HG03432 (cell line): ENCODE results near the gene P4HA2.
A peak's percentile ranks its signal among the peaks of the same experiment; 100 is the strongest.

Source experiments
- ATAC-seq: cut with Tn5 transposase; IDR thresholded peaks from one replicate; pipeline ENCODE4 v1.9.1; 2021; ENCODE audit warnings: mild to moderate bottlenecking, moderate library complexity; ENCODE audit not compliant: unreplicated experiment

The P4HA2 gene

GRCh38 chr5:132227485-132228240 is at the start of gene P4HA2:
P4HA2 (minus strand) TSS chr5:132227853; CDS start chr5:132218626, 9,227 bp downstream.
- ATAC-seq = peak; percentile 93

- ATAC-seq = no peak
Measured at GRCh38 chr5:132277256-132277655, 49.6 kb upstream of the P4HA2 start.

- no peak for ATAC-seq
Measured at GRCh38 chr5:132275367-132276220, 47.9 kb upstream of the P4HA2 start.

DNA sequence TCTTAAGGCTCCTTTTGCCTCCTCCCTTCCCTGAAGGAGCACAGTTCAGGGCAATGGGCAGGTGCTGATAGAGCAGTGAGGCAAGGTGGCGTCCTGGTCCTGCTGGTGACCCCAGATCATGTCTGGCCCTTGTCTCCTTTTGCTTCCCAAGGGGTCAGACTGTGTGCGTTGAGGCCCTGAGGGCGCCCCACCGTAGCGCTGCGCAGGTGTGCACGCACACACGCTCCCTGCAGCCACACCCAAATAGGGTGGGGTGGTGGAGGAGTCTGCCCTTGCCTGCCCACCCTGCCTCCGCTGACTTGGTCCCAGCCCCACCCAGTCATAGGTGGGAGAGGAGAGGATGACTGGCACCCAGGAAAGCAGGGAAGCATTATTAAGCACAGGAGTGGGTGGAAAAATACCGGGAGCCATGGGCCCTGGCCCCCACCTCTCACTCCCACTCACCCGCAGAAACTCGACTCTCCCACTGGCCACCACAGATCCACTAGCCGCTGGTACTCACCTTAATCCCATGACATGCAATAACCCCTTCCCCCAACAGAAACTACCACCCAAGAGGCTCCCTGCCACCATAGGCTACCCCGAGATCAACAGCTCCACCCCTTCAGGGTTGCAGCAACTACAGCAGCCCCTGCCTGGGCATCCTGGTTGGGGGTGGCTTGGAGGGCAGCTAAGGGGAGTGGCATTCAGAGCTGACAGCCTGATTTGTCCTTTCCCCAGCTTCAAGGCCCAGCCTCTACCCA is 46.6 kb upstream of the P4HA2 start:
- no peak for ATAC-seq

DNA sequence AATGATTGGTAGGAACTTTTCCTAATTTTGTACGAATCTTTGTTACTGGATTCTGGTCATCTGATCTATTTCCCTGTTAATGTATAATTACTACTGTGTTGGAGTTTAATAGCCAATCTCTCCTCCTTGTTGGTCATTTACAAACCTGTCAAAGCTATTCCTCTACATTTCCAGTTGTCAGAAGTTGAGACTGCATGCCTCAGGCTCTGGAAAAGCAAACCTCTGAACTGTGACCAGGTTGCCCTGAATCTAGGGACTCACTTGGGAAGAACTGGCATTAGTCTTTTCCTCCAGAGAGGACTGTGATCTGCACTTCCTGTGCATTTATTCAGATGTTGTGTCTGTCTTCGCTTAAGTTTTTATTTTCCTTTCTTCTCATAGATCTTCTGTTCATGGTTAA is 46.0 kb upstream of the P4HA2 start:
- no peak for ATAC-seq

- no peak for ATAC-seq
Measured at GRCh38 chr5:132272311-132273210, 44.9 kb upstream of the P4HA2 start.

DNA sequence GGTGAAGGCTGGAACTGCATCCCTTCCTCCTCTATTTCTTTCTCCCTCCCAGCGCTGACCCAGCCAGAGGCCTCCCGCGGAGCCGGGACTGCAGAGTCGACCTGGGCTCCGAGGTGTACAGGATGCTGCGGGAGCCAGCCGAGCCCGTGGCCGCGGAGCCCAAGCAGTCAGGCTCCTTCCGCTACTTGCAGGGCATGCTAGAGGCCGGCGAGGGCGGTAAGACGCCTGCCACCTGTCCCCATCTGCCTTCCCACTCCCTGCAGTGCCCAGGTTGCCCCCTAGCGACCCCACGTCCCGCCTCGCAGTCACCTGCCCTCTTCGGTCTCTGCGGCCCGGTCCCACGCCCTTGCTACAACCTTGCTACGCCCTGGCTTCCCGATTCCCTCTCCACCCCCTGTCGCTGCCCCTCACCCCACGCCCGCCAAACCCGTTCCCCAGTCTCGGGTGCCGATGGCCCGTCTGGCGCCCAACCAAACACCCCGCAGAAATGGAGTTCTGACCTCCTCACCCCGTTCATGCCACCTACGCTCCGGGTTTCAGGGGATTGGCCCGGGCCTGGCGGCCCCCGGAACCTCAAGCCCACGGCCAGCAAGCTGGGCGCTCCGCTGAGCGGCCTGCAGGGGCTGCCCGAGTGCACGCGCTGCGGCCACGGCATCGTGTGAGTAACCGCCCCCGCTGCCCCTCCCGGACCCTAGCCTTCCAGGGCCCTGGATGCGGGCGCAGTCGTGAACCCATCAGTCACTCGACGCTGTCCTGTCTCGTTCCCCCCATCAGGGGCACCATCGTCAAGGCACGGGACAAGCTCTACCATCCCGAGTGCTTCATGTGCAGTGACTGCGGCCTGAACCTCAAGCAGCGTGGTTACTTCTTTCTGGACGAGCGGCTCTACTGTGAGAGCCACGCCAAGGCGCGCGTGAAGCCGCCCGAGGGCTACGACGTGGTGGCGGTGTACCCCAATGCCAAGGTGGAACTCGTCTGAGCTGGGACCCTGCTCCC is 43.9 kb upstream of the P4HA2 start:
- no peak for ATAC-seq

GRCh38 chr5:132270706-132271105 is 43.1 kb upstream of the P4HA2 start:
- no peak for ATAC-seq

GRCh38 chr5:132270335-132270665 is 42.6 kb upstream of the P4HA2 start:
- ATAC-seq = no peak

GRCh38 chr5:132269635-132270334 is 42.1 kb upstream of the P4HA2 start:
- no peak for ATAC-seq

DNA sequence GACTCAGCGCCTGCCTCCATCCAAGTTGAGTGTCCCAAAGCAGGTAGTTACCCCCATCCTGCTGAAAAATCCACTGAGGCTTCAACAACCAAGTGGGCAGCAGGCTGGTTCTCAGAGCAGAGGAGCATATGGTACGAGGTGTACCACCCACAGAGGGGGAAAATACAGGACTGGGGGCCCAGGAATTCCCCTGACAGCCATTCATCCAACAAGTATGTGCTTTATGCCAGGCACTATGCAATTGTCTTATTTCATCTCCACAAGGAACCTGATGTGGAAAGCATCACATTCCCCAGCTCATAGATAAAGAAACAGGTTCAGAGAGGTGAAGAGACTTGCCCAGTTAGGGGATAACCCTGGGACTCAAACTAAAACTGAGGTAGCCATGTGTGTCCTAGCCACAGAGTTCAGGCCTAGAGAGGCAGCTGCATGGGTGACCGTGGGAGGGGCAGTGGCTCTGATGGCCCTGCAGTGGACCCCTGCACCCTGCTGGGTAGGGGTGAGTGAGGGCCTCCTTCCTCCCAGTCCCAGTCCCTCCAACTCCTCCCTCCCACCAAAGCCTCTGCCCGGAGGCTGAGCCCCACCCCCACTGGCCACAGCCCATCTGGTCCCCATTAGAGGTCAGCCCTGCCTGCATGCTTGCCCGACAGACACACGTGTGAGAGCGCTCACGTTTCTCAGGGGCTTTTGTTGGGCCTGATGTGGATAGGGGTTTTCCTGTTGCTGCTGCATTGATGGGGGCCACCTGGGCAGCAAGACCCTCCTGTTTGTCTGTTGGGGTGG is 41.3 kb upstream of the P4HA2 start:
- ATAC-seq = peak; percentile 77

GRCh38 chr5:132267931-132268768 is 40.5 kb upstream of the P4HA2 start:
- peak; percentile 27 for ATAC-seq

DNA sequence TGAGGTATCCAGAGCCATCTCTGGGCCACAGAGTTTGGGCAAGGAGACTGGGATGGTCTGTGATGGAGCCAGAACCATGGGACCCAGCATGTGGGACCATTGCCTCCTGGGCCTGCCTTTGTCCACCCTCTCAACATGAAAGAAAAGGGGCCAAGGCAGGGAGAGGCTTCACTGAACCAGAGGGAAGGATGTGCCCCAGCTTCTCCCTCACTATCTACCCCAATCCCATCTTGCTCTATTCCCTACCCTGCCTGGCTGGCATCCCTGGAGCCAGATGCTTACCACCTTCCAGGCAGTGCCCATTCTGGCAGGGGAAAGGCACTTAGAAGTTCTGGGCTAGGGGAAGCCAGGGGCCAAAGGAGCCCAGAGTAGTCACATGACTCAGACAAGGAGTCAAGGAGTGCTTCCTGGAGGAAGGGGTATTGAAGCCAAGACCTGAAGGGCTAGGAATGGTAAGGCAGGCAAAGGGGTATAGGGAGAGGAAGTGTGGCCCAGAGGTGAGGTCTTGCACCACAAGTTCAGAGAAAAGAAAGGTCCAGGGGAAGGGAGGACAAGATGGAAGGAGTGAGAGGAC is 39.6 kb upstream of the P4HA2 start:
- no peak for ATAC-seq

GRCh38 chr5:132266836-132267160 is 39.1 kb upstream of the P4HA2 start:
- no peak for ATAC-seq

DNA sequence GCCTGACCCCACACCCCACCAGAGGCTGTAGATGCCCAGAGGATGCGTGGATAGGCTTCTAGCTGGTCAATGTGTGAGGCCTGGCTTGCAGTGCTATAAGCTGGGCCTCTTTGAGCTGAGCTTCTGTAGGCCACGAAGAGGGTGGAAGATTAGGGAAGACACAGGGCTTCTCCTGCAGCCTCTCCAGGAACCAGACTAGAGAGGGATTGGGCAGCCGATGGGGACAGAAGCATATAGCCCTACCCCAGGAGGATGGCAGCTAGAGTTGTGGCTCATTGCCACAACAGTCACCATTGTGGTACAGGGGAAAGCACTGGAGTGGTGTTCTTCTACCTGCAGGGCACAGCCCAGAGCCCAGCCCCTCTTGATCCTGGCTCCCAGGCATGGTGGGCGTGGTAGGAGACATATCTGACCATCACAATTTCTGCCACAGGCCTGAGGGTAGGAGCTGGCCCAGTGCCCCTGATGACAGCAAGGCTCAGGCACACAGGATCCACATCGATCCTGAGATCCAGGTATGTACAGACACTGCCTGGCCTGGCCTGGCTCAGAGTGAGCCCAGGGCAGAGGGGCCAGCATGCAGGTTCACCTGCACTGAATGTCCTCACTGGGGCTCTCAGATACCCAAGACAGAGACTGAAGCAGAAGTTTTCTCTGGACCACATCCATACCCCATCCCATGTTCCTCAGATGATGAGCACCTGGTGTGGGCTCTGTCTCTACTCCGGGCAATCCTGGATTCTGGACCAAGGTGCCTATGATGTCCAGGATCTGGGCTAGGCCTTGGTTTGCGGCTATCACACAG is 38.6 kb upstream of the P4HA2 start:
- no peak for ATAC-seq
